ENCODE data around the gene RASL10A.
A peak's percentile ranks its signal among the peaks of the same experiment; 100 is the strongest.

The RASL10A gene

DNA sequence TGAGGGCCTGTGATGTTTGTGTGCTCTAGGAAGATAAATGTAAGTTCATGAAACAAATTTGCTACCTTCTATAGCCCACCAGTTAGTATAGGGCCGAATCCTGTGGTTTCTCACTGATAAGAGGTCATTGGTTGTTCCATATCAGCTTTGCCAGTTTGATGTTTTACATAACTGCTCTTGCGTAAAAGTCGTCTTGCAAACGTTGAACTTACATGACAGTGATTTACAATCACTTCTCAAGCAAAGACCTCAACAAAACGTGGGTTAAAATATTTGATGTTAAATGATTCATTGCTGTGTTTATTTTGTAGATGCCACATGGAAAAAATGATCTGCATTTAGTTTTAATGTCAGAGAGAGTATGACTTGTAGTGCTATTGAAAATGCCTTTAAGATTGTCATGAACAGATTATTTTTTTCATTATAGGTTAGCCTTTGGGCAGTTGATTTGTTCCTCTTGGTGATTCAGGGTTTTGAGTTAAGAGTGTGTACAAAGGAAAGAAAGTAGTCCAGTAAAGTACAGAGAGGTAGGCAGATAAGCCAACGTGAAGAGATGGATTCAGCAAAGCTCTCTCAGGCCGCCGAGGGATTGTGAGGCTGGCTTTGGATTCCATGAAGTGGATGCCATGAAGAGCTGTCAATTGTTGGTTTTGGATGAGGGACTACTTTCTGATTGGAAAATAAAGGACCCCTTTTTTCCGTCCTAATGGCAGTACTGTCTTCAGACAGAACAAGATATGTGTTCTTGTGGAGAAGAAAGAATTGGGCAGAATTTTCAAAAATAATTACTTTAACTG lies 44.8 kb downstream of the RASL10A start:
- peak overlapping the region; percentile 86 for H3K4me3 ChIP-seq (ENCODE audit: low read depth, low read length)
- TF ChIP-seq CTCF (IDR thresholded peaks at IDR 0.05; ENCODE audit: low read depth, low read length, missing control alignments) = no peak
- H3K27ac ChIP-seq = no peak overlapping the region
- peak; percentile 22 for DNase-seq
- in situ Hi-C loops (cut with HindIII; ENCODE audit: low pct_ligation_motif_present, low sequenced_read_pairs) = no loop called here
- H3K27me3 ChIP-seq (replicated peaks) = no peaks in the 10 kb centered on the region
- H3K36me3 ChIP-seq (replicated peaks) = peaks cover 47% of the 10 kb centered on the region

DNA sequence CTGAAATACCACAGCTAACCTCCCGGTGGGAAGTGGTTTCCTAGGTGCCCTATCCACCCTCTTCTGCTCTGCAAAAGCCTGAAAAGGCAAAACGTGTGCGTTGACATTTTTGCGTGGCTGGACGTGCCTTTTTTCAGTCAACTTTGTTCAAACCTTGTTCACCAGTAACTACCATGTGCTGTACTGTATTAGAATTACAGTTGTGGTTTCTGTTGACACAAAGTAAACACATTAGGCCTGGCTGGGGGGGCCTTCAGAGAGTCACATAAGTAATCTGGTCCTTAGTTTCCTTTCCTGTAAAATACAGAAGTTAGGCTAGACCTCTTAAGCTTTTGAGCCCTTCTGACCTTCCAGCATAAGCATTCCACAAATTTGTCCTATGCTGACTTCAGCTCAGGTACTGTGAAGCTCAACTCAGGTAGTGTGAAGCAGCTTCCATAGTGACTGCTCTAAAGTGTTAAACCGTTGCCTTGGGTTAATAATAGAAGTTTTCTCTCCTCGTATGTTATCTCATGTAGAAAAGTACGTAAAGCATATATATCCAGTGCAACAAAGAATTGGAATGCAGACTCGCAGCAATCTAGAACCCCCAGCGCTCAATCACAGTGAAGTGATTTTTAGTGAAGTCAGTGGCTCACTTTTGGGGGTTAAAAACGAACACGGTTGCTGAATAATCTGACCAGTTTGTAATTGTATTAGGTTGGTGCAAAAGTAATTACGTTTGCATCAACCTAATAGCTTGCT lies 45.6 kb downstream of the RASL10A start:
- Histone ChIP-seq H3K27me3 (replicated peaks) (no peaks in the 10 kb centered on the region), H3K4me3 (ENCODE audit: low read depth, low read length) (peak overlapping the region; percentile 86), H3K27ac (no peak overlapping the region), H3K36me3 (replicated peaks) (peaks cover 43% of the 10 kb centered on the region)
- in situ Hi-C loops (cut with HindIII; ENCODE audit: low pct_ligation_motif_present, low sequenced_read_pairs) = no loop called here
- no peak for DNase-seq
- TF ChIP-seq CTCF (IDR thresholded peaks at IDR 0.05; ENCODE audit: low read depth, low read length, missing control alignments) = no peak

- TF ChIP-seq CTCF (IDR thresholded peaks at IDR 0.05; ENCODE audit: low read depth, low read length, missing control alignments) = no peak
- Histone ChIP-seq H3K36me3 (replicated peaks) (peaks cover 36% of the 10 kb centered on the region), H3K27me3 (replicated peaks) (no peaks in the 10 kb centered on the region), H3K4me3 (ENCODE audit: low read depth, low read length) (peak overlapping the region; percentile 86), H3K27ac (peak overlapping the region; percentile 100)
- in situ Hi-C loops (cut with HindIII; ENCODE audit: low pct_ligation_motif_present, low sequenced_read_pairs) = no loop called here
- no peak for DNase-seq
Measured at GRCh38 chr22:29269230-29269604, 46.3 kb downstream of the RASL10A start.

GRCh38 chr22:29268511-29269229 lies 46.8 kb downstream of the RASL10A start:
- Histone ChIP-seq H3K27ac (peak overlapping the region; percentile 100), H3K4me3 (ENCODE audit: low read depth, low read length) (peak overlapping the region; percentile 86), H3K36me3 (replicated peaks) (peaks cover 31% of the 10 kb centered on the region), H3K27me3 (replicated peaks) (no peaks in the 10 kb centered on the region)
- TF ChIP-seq CTCF (IDR thresholded peaks at IDR 0.05; ENCODE audit: low read depth, low read length, missing control alignments) = no peak
- in situ Hi-C loops (cut with HindIII; ENCODE audit: low pct_ligation_motif_present, low sequenced_read_pairs) = no loop called here
- DNase-seq = peak; percentile 41

DNA sequence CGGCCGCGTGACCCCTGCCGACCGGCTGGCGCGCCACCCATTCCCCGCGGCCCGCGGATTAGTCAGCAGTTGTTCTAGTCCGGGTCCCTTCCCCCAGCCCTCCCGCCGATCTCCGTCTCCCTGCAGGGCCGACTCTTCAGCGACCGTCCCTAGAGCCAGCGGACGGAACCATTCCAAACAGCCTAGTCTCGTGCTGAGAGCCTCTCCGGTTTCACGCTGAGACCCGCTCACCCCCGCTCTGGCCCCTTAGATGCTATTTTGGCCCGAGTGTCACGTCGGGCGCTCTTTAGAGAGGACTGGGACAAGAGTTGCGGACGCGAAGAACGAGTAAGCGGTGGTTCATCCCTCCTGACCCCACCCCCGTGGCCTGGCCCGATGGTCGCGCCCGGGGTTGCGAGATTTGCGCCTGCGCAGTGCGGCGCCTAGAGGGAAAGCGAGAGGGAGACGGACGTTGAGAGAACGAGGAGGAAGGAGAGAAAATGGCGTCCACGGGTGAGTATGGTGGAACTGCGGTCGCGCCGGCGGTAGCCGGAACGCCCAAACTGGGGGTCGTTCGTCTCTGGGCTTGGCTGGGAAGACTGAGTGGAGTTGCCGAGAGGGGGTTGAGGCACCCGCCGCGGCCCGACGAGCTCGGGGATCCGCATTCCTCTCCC lies 47.5 kb downstream of the RASL10A start, which contains the start of the genes EWSR1 and RHBDD3:
Gene EWSR1, plus strand, starts transcription at position 411 of the 653 bp plus-strand sequence. Its CDS starts 69 bp downstream, at position 480.
Gene RHBDD3, minus strand, starts transcription at position 124 of the 653 bp plus-strand sequence. CDS start 2,355 bp downstream, outside the sequence.
- Histone ChIP-seq H3K4me3 (ENCODE audit: low read depth, low read length) (peak within 1 kb of the TSS; percentile 86), H3K36me3 (replicated peaks) (peaks cover 24% of the 10 kb centered on the region), H3K27me3 (replicated peaks) (no peaks in the 10 kb centered on the region), H3K27ac (peak within 1 kb of the TSS; percentile 100)
- DNase-seq = peak; percentile 96
- in situ Hi-C loops (cut with HindIII; ENCODE audit: low pct_ligation_motif_present, low sequenced_read_pairs) = no loop called here
- TF ChIP-seq CTCF (IDR thresholded peaks at IDR 0.05; ENCODE audit: low read depth, low read length, missing control alignments) = no peak

Measured in brain microvascular endothelial cell (primary cell).